Measurements from ENCODE around the gene PDCD1.

PDCD1 gene

GRCh38 chr2:241852116-241852980, 6.3 kb downstream of the PDCD1 start:
- no peak for DNase-seq

DNA sequence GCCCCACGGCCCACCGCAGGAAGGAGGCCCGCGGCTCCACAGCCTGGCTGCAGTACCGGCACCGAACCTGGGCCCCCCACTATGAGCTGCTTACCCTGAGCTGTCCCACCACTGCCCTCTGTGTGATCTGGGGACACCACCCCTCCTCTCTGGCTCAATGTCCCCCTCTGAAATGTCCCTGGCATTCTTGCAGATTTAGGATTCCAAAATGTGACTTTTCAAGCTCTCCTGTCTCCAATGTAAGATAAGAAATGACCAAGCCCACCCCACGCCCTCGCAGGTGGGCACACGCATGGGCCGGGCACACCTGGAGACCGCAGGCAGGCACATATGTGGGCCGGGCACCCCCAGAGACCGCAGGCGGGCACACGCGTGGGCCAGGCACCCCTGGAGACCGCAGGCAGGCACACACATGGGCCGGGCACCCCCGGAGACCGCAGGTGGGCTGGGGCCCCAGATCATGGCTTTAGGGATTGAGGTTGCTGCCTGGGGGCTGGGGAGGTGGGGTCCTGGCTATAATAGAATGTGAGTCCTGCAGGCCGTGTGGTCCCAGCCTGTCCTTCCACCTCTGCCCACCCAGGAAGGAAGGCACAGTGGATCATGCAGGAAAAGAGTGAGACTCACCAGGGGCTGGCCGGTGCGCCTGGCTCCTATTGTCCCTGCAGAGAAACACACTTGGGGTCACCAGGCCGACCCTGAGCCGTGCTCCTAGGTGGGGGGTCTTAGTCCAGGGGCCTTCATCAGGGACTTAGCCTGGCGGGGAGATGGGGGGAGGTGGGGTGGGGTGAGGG, 7.2 kb downstream of the PDCD1 start:
- DNase-seq, result no peak

- no peak for DNase-seq
Measured at GRCh38 chr2:241850544-241851324, 8.0 kb downstream of the PDCD1 start.

GRCh38 chr2:241849616-241850543, 8.8 kb downstream of the PDCD1 start:
- DNase-seq, result no peak

DNA sequence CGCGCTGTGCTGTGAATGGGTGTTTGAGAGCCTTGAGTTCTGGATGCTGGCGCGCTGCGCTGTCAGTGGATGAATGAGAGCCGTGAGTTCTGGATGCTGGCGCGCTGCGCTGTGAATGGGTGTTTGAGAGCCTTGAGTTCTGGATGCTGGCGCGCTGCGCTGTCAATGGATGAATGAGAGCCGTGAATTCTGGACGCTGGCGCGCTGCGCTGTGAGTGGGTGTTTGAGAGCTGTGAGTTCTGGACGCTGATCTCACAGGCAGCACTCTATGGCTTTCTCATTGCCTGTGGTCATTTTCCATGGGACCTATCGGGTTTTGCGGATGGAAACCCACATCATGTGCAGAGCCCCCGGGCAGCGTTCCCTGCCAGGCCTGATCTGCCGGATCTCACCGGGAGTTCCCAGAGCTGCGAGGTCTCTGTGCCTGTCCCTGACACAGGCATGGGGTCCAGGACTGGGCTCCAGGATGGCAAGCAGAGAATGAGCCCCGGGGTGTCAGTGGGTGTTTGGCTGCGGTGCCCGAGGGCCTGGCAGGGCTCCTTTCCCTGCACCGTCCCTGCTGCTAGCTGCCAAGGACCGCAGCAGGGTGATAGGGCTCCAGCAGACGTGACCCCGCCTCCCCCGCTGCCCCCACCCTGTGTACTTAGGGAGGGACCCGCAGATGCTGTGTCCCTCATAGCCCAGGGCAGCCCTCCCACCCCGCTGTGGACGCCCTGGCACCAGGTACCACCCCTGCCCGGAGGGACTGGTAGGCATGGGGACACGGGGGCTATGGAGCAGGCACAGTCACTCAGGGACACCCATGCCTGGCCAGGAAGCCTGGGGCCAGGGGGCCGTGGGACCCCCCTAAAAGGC, 9.7 kb downstream of the PDCD1 start:
- no peak for DNase-seq

DNA sequence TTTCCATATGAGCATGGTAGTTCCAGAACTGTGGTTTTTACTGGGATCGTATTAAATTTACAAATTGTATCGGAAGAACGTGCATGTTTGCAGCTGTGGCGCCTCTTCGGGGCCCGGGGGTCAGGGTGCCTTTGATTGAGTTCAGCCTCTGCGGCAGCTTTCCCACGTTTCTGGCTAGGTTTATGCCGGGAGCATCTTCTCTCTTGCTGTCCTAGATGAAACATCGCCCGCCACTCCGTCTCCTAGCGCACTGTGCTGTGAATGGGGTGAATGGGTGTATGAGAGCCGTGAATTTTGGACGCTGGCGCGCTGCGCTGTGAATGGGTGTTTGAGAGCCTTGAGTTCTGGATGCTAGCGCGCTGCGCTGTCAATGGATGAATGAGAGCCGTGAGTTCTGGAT, 12.3 kb downstream of the PDCD1 start:
- DNase-seq, result no peak

GRCh38 chr2:241844831-241845578, 13.7 kb downstream of the PDCD1 start:
- DNase-seq, result no peak

GRCh38 chr2:241844066-241844728, 14.5 kb downstream of the PDCD1 start:
- DNase-seq, result peak; percentile 88 to 94 (median 88)

DNA sequence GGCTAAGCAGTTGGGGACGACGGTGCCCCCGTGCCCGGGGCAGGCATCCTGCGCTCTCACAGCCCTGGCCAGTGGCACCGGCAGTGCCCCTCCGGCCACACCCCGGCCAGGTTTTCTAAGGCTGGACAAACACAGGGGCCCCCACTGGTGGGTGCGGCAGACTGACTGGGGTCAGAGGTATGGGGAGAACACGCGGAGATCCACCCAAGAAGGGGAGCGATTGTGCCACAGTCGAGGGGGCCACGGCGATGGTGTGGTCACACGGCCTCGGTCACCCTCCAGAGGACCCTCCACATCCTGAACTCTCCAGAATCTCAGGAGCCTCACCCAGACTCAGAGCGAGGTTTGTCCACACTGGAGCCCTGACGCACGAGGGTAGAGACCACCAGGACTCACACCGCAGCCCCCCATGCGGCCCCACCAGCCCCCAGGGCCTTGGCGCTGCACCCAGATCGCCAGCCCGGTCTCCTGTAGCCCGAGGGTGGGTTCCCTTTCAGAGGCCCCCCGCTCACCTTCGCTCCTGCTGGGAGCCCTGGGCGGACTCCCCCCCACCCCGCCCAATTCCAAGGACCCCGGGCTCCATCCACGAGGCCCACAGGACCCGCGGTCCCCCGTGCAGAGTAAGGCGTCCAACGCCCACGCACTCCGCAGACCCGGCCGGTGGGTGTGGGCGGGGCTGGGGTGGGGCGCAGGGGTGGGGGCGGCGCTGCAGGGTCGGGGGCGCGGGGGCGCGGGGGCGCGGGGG, 15.2 kb downstream of the PDCD1 start:
- no peak for DNase-seq

DNA sequence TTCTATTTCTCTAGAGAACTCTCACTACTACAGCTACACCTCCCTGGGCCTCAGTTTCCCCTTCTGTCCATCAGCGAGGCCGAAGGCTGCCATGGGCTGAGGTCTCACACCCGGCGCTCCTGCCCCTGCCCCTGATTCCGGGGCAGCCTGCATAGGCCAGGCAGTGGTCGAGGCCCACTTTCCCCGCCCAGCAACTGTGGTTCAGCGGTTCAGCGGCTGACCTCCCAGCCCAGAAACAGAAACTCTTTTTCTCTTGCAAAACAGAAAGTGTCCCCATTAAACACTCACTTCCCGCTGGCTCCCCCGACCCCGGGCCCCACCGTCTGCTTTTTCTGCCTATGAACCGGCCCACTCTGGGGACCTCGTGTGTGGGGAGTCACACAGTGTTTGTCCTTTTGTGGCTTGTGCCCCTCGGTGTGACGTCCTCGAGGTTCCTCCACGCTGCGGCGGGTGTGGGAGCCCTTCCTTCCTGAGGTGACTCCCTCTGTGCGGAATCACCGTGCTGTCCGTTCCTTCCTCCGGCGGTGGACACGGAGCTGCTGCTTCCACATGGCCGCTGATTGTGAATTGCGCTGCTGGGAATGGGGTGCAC, 16.0 kb downstream of the PDCD1 start:
- DNase-seq, result peak; percentile 85 to 97 (median 92)

GRCh38 chr2:241842067-241842415, 16.7 kb downstream of the PDCD1 start:
- no peak for DNase-seq

DNA sequence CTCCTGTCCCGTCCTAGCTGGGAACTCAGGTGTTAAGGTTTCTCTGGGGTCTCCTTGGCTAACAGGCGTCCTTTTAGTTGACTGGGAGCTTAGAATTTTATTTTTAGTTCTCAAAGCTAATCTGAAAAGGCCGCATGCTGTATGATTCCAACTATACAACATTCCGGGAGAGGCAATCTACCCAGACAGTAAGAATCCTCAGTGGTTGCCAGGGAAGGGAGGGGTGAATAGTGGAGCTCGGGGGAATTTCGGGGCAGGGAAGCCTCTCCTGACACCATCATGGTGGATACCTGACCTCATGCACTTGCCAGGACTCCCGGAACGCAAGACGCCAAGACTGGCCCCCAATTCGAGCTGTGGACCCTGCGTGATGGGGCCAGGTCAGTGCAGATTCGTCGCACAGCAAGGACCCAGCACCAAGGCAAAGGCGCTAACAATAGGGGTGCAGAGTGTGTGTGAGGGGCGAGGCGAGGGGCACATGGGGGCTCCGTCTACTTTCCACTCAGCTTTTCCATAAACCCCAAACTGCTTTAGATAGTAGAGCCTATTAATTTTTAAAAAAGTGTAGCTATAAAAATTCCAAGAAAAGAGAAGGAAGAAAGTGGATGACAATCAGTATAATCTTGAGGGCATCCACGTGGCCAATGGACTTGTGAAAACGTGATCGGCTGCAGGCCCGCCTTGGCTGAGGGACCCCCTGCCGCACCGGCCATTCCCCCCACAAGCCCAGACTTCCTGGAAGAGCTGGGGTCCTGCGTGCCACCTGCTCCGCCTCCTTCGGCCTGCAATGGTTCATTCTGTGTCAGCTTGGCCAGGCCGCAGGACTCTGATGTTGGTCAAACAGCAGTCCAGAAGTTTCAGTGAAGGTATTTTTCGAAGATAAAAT, 17.3 kb downstream of the PDCD1 start:
- no peak for DNase-seq

GRCh38 chr2:241837197-241837965, 21.3 kb downstream of the PDCD1 start:
- no peak for DNase-seq

DNA sequence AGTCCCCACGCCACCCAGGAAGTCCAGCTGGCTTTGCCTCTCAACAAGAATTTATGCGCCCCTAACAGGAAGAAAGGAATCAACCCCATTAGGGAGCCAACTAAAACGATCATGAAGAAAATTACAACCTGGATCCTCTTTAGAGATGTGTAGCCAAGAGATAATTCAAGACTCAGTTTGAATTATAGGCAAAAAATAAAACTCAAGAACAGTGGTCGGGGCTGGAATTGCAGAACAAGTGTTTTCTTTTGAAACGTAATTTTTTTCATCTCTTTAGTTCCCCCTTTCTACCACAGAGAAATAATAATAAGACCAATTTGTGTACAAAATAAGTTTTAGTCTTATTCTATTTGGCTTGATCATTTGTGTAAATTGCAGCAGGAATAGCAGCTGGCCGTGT, 22.4 kb downstream of the PDCD1 start:
- DNase-seq, result no peak

- no peak for DNase-seq
Measured at GRCh38 chr2:241835611-241836010, 23.1 kb downstream of the PDCD1 start.

DNA sequence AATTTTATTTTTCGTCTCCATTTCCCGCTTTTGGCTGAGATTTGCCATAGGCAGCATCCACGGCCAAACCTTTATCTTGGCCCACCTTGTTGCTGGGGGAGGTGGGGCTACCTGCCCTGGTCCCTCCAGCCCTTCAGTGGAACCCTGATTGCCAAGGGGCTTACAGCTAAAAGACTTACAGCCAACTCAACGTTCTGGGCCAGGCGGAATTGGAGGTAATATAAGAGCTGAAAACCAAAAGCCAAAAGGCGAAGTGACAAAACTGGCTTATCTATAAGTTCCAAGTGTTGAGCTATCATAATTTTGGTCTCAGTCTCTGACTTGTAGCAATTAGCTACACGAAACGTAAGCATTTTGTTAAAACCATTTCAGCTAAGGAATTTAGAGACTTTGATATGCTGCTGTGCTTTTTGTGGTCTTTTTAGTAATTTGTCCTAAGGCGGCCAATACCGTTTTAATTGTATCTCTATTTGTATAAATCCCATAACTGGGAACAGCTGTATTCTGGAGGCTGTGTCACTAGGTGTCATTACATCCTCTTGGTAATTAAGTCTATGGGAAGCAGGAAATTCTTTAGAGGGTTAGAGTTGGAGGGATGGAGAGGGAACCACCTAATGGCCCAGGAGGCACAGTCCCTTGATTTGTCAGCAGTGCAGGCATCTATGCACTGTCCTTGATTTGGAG, 24.0 kb downstream of the PDCD1 start:
- no peak for DNase-seq

Measured in suppressor macrophage (primary cell).